CD4-positive, alpha-beta T cell (primary cell): ENCODE results near the gene EXOSC10. TPM values are rescaled to one million over a fixed set of nuclear protein-coding genes. Genes with fewer than 3 reads are reported as not detected.
A peak's percentile ranks its signal among the peaks of the same experiment; 100 is the strongest.
"Not testable (repeated sequence)": the region's sequence is repeated elsewhere in the genome, so short reads cannot be mapped to it uniquely, and the experiment has no call there.

Experiments used
- ATAC-seq: fragments of 200-7000 bp; cut with Tn5 transposase; one replicate; pipeline ENCODE4 v1.10.0; 2022; ENCODE audit warnings: mild to moderate bottlenecking; ENCODE audit not compliant: poor library complexity
- CTCF ChIA-PET: fragments of 350-600 bp; sonication (Branson Sonifier 250); formaldehyde crosslinking; loops from one replicate; lab custom pipeline; 2021; ENCODE audit warnings: antibody characterized with exemption, inconsistent platforms; lab: Charles Lee
- POLR2A ChIA-PET: fragments of 350-600 bp; sonication (Branson Sonifier 250); formaldehyde crosslinking; loops from one replicate; lab custom pipeline; 2021; ENCODE audit warnings: antibody characterized with exemption, inconsistent platforms; lab: Charles Lee
- DNase-seq, 14 experiments: peaks; one replicate each; pipeline ENCODE4 v3.0.0-alpha.2; 2013 to 2020; ENCODE audit warnings: mixed read lengths in 2 of 14
- H3K27ac ChIP-seq, 2 donors: one replicate each; pipeline versions ENCODE4 v1.5.1 to v1.7.0; 2013; ENCODE audit warnings: low read length in 2 of 2, low read depth in 1 of 2, mild to moderate bottlenecking in 1 of 2
- H3K27me3 ChIP-seq, 2 experiments: 1 replicate in 1 of 2; 2 replicates in 1 of 2; pipeline versions ENCODE4 v1.6.1 to v1.7.0; 2013; ENCODE audit warnings: low read length in 2 of 2, control low read depth in 1 of 2, mild to moderate bottlenecking in 1 of 2, moderate library complexity in 1 of 2; ENCODE audit not compliant: insufficient read depth in 2 of 2, control insufficient read depth in 1 of 2
- H3K36me3 ChIP-seq: one replicate; pipeline ENCODE4 v1.6.1; 2013; ENCODE audit warnings: low read length, control low read depth; ENCODE audit not compliant: insufficient read depth
- H3K4me1 ChIP-seq: one replicate; pipeline ENCODE4 v1.6.1; 2013; ENCODE audit warnings: low read length, control low read depth; ENCODE audit not compliant: insufficient read depth
- H3K4me3 ChIP-seq: one replicate; pipeline ENCODE4 v1.5.1; 2013; ENCODE audit warnings: mild to moderate bottlenecking, low read length, moderate library complexity
- H3K9me3 ChIP-seq, 2 experiments: 1 replicate in 1 of 2; 2 replicates in 1 of 2; pipeline versions ENCODE4 v1.6.1 to v1.7.0; 2013; ENCODE audit warnings: low read length in 2 of 2, mild to moderate bottlenecking in 2 of 2, control low read depth in 1 of 2, moderate library complexity in 1 of 2; ENCODE audit not compliant: control insufficient read depth in 1 of 2, insufficient read depth in 1 of 2
- H3K27ac Mint-ChIP-seq: one replicate; pipeline ENCODE4 v1.8.0; 2020; ENCODE audit warnings: mixed read lengths
- H3K27me3 Mint-ChIP-seq: one replicate; pipeline ENCODE4 v1.8.0; 2021; ENCODE audit warnings: mixed read lengths
- H3K36me3 Mint-ChIP-seq: one replicate; pipeline ENCODE4 v1.8.0; 2021; ENCODE audit warnings: low read depth, mixed read lengths
- H3K4me1 Mint-ChIP-seq: one replicate; pipeline ENCODE4 v1.8.0; 2021; ENCODE audit warnings: low read depth, mixed read lengths
- H3K4me3 Mint-ChIP-seq: one replicate; pipeline ENCODE4 v1.8.0; 2020; ENCODE audit warnings: mild to moderate bottlenecking, mixed read lengths
- H3K9me3 Mint-ChIP-seq: one replicate; pipeline ENCODE4 v1.8.0; 2020; ENCODE audit warnings: mixed read lengths
- intact Hi-C, 2 experiments: fragments of 100-400 bp; cut with DNase I in 1 of 2; cut with micrococcal nuclease in 1 of 2; formaldehyde crosslinking; loops; one replicate each; pipeline versions ENCODE4 v1.15.1 to v1.9.0; 2023 to 2025; cut with DNase I, micrococcal nuclease
- total RNA-seq, 174 experiments: library from RNA in 2 of 174; stranded (reverse) in 2 of 174; gene quantifications; one replicate each; pipeline ENCODE4 v1.2.3 and lab custom pipeline; 2021 to 2026
- TF ChIP-seq, protein P1 (sequence below): fragments of 200-600 bp; IDR thresholded peaks from one replicate; pipeline ENCODE4 v1.8.0; 2022; ENCODE audit warnings: antibody characterized with exemption, mild to moderate bottlenecking

Gene EXOSC10
- total RNA-seq, 2 experiments from 2014 or later: 81.6 to 89.0 TPM

DNA sequence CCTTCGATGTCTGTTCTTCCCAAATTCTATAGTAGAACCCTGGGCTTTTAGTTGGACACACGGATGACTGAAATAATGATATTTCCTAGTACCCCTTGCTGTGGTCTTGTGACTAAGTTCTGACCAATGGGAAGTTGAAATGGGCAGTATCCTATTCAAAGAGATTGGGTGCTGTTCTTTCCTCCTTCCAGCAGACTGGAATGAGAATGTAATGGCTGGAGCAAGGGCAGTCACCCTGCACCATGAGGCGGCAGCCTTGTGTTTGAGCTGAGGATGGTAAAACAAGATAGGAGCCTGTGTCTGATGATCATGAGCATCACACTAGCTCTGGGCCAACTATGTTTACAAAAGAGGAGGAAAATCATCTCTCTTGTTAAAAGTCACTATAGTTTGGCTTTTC, 34.7 kb downstream of the EXOSC10 start:
- intact Hi-C loops: no loop called here
- ChIA-PET CTCF (interaction anchor here (1.7 kb wide), 1 partner anchor 27 kb away, joined by 5 read pairs; no protein-coding TSS in a partner anchor), POLR2A (no interaction called here)
- ATAC-seq (no peak), DNase-seq (no peak)
- peak overlapping the region; percentile 4 for H3K4me3 Mint-ChIP-seq
- no peaks in the 10 kb centered on the region for H3K9me3 Mint-ChIP-seq
- Histone ChIP-seq H3K36me3 (peaks cover 48% of the 10 kb centered on the region), H3K27ac (no peak overlapping the region), H3K4me1 (peaks cover 17% of the 10 kb centered on the region), H3K4me3 (no peak overlapping the region), H3K27me3 (no peaks in the 10 kb centered on the region), H3K9me3 (no peaks in the 10 kb centered on the region)
- no peak overlapping the region for H3K27ac Mint-ChIP-seq
- H3K27me3 Mint-ChIP-seq: no peaks in the 10 kb centered on the region
- H3K36me3 Mint-ChIP-seq: peaks cover 75% of the 10 kb centered on the region
- peaks cover 30% of the 10 kb centered on the region for H3K4me1 Mint-ChIP-seq
- TF ChIP-seq, protein P1, sequence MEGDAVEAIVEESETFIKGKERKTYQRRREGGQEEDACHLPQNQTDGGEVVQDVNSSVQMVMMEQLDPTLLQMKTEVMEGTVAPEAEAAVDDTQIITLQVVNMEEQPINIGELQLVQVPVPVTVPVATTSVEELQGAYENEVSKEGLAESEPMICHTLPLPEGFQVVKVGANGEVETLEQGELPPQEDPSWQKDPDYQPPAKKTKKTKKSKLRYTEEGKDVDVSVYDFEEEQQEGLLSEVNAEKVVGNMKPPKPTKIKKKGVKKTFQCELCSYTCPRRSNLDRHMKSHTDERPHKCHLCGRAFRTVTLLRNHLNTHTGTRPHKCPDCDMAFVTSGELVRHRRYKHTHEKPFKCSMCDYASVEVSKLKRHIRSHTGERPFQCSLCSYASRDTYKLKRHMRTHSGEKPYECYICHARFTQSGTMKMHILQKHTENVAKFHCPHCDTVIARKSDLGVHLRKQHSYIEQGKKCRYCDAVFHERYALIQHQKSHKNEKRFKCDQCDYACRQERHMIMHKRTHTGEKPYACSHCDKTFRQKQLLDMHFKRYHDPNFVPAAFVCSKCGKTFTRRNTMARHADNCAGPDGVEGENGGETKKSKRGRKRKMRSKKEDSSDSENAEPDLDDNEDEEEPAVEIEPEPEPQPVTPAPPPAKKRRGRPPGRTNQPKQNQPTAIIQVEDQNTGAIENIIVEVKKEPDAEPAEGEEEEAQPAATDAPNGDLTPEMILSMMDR: no peak

DNA sequence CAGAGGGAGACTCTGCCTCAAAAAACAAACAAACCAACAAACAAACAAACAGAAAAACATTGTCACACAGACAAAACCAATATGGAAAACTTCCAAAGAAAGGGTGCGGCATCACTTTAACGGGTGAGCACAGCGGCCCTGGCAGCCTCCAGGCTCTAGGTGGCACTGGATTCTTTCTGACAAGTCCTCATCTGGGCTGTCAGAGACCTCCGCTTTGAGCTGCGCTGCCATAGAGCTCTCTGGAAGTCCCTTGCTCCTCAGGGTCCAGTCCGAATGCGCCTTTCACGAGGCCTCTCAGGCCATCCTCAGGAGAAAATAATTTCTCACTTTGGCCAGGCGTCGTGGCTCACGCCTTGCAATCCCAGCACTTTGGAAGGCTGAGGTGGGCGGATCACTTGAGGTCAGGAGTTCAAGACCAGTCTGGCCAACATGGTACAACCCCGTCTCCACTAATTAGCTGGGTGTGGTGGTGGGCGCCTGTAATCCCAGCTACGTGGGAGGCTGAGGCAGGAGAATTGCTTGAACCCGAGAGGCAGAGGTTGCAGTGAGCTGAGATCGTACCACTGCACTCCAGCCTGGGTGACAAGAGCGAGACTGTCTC, 35.6 kb downstream of the EXOSC10 start:
- H3K27me3 Mint-ChIP-seq, H3K27ac Mint-ChIP-seq, intact Hi-C loops, H3K9me3 Mint-ChIP-seq, H3K9me3 ChIP-seq, H3K27ac ChIP-seq, ATAC-seq, H3K4me3 Mint-ChIP-seq, DNase-seq, H3K27me3 ChIP-seq, H3K4me3 ChIP-seq: not testable (repeated sequence)
- Histone ChIP-seq H3K36me3 (peaks cover 39% of the 10 kb centered on the region), H3K4me1 (peaks cover 22% of the 10 kb centered on the region)
- CTCF ChIA-PET: interaction anchor here (0.6 kb wide), 1 partner anchor 31 kb away, joined by 5 read pairs; no protein-coding TSS in a partner anchor
- POLR2A ChIA-PET: interaction anchor here (1.2 kb wide), 1 partner anchor 36 kb away, joined by 3 read pairs; the partner anchor contains the start of gene EXOSC10
- peaks cover 69% of the 10 kb centered on the region for H3K36me3 Mint-ChIP-seq
- peaks cover 33% of the 10 kb centered on the region for H3K4me1 Mint-ChIP-seq

DNA sequence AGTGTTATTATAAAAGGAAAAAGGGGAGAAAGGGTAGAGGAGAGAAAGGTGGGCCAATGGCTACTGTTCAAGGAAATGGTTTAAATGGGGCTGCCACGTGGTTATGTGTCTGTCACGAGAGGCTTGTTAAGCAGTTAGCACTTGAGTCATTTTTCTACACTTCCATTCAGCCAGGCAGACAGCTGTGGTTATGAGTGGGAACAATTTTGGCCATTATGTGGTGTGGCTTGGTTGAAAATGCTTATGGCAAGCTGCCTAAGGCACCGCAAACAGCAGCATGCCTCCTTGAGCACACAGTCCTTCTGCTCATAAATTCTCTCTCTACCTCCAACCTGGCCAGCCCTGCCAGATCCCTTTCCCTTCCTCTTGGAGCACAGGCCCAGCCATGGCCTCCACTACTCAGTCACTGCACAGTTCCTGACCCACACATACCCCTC, 36.7 kb downstream of the EXOSC10 start:
- no peak overlapping the region for H3K27ac ChIP-seq
- Mint-ChIP-seq H3K27me3 (no peaks in the 10 kb centered on the region), H3K4me3 (peak overlapping the region; percentile 79), H3K27ac (peak overlapping the region; percentile 61), H3K36me3 (peaks cover 65% of the 10 kb centered on the region), H3K4me1 (peaks cover 39% of the 10 kb centered on the region), H3K9me3 (no peaks in the 10 kb centered on the region)
- no peaks in the 10 kb centered on the region for H3K27me3 ChIP-seq
- intact Hi-C loops: no loop called here
- CTCF ChIA-PET: interaction anchor here (7.0 kb wide), 1 partner anchor 25 kb away, joined by 53 read pairs; no protein-coding TSS in a partner anchor
- TF ChIP-seq, protein P1: no peak
- H3K9me3 ChIP-seq: no peaks in the 10 kb centered on the region
- peak in 1 of 14 experiments; percentile 27 for DNase-seq
- no peak for ATAC-seq
- H3K36me3 ChIP-seq: peaks cover 32% of the 10 kb centered on the region
- no peak overlapping the region for H3K4me3 ChIP-seq
- H3K4me1 ChIP-seq: peaks cover 30% of the 10 kb centered on the region
- POLR2A ChIA-PET: interaction anchor here (1.2 kb wide), 1 partner anchor 37 kb away, joined by 3 read pairs; the partner anchor contains the start of gene EXOSC10
